ENCODE measurements around the gene LNP1. TPM values are rescaled to one million over a fixed set of nuclear protein-coding genes. Genes with fewer than 3 reads are reported as not detected.

LNP1 gene
- total and polyA plus RNA-seq, 9 of the 15 experiments (the other 6 are each of a cell fraction or from before 2014, with no cell fraction given): 1.9 to 5.2 (median 4.5) TPM

GRCh38 chr3:100401674-100402041 lies 319 bp downstream of the LNP1 start (continued):
- TF ChIP-seq, protein P1, sequence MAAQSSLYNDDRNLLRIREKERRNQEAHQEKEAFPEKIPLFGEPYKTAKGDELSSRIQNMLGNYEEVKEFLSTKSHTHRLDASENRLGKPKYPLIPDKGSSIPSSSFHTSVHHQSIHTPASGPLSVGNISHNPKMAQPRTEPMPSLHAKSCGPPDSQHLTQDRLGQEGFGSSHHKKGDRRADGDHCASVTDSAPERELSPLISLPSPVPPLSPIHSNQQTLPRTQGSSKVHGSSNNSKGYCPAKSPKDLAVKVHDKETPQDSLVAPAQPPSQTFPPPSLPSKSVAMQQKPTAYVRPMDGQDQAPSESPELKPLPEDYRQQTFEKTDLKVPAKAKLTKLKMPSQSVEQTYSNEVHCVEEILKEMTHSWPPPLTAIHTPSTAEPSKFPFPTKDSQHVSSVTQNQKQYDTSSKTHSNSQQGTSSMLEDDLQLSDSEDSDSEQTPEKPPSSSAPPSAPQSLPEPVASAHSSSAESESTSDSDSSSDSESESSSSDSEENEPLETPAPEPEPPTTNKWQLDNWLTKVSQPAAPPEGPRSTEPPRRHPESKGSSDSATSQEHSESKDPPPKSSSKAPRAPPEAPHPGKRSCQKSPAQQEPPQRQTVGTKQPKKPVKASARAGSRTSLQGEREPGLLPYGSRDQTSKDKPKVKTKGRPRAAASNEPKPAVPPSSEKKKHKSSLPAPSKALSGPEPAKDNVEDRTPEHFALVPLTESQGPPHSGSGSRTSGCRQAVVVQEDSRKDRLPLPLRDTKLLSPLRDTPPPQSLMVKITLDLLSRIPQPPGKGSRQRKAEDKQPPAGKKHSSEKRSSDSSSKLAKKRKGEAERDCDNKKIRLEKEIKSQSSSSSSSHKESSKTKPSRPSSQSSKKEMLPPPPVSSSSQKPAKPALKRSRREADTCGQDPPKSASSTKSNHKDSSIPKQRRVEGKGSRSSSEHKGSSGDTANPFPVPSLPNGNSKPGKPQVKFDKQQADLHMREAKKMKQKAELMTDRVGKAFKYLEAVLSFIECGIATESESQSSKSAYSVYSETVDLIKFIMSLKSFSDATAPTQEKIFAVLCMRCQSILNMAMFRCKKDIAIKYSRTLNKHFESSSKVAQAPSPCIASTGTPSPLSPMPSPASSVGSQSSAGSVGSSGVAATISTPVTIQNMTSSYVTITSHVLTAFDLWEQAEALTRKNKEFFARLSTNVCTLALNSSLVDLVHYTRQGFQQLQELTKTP (IDR thresholded peaks at IDR 0.05; ENCODE audit: low read depth in 1 of 2, partially characterized antibody in 2 of 2): peak in 1 of 2 experiments; percentile 12
- no peak for TF ChIP-seq CBX3 (IDR thresholded peaks at IDR 0.05; ENCODE audit: borderline replicate concordance in 1 of 2, low read length in 2 of 2)
- no peak for TF ChIP-seq NFATC3 (IDR thresholded peaks at IDR 0.05)
- TF ChIP-seq, protein P2, sequence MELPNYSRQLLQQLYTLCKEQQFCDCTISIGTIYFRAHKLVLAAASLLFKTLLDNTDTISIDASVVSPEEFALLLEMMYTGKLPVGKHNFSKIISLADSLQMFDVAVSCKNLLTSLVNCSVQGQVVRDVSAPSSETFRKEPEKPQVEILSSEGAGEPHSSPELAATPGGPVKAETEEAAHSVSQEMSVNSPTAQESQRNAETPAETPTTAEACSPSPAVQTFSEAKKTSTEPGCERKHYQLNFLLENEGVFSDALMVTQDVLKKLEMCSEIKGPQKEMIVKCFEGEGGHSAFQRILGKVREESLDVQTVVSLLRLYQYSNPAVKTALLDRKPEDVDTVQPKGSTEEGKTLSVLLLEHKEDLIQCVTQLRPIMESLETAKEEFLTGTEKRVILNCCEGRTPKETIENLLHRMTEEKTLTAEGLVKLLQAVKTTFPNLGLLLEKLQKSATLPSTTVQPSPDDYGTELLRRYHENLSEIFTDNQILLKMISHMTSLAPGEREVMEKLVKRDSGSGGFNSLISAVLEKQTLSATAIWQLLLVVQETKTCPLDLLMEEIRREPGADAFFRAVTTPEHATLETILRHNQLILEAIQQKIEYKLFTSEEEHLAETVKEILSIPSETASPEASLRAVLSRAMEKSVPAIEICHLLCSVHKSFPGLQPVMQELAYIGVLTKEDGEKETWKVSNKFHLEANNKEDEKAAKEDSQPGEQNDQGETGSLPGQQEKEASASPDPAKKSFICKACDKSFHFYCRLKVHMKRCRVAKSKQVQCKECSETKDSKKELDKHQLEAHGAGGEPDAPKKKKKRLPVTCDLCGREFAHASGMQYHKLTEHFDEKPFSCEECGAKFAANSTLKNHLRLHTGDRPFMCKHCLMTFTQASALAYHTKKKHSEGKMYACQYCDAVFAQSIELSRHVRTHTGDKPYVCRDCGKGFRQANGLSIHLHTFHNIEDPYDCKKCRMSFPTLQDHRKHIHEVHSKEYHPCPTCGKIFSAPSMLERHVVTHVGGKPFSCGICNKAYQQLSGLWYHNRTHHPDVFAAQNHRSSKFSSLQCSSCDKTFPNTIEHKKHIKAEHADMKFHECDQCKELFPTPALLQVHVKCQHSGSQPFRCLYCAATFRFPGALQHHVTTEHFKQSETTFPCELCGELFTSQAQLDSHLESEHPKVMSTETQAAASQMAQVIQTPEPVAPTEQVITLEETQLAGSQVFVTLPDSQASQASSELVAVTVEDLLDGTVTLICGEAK (IDR thresholded peaks at IDR 0.05): no peak
- TF ChIP-seq, protein P2 (CRISPR knock-in tag; IDR thresholded peaks at IDR 0.05): no peak
- peak in 1 of 3 experiments; percentile 9 for TF ChIP-seq YY1 (IDR thresholded peaks at IDR 0.05; ENCODE audit: borderline replicate concordance in 1 of 3, control insufficient read depth in 1 of 3, extremely low read depth in 1 of 3, insufficient read depth in 3 of 3, insufficient read length in 1 of 3, insufficient replicate concordance in 2 of 3, low read depth in 1 of 3, low read length in 2 of 3)
- no peak for TF ChIP-seq SIRT6 (IDR thresholded peaks at IDR 0.05; ENCODE audit: low read depth, low read length)
- no peak for TF ChIP-seq IRF9 (tag; IDR thresholded peaks at IDR 0.05)
- no peak for TF ChIP-seq SLC30A9 (CRISPR knock-in tag; IDR thresholded peaks at IDR 0.05)
- TF ChIP-seq ZNF224 (CRISPR knock-in tag; IDR thresholded peaks at IDR 0.05): no peak
- TF ChIP-seq SETDB1 (IDR thresholded peaks at IDR 0.05; ENCODE audit: low read length): no peak
- TF ChIP-seq POLR2AphosphoS2 (IDR thresholded peaks at IDR 0.05; ENCODE audit: low read length): no peak
- no peak for TF ChIP-seq ZFX (CRISPR knock-in tag; IDR thresholded peaks at IDR 0.05)

Measured in K562 (cell line).